IMR-90 (cell line): ENCODE results near the gene ADARB2. TPM values are rescaled to one million over a fixed set of nuclear protein-coding genes. Genes with fewer than 3 reads are reported as not detected.

Source experiments
- ATAC-seq: fragments of 200-7000 bp; cut with Tn5 transposase; 2 replicates; pipeline ENCODE4 v1.9.1; 2020; ENCODE audit warnings: low read depth, mild to moderate bottlenecking, moderate library complexity
- BruUV-seq: library from RNA; stranded (reverse); fragments of 400-500 nt; replicated peaks from 2 replicates; lab custom pipeline; 2021; lab: Mats Ljungman, UMichigan
- CTCF ChIA-PET: fragments of 300-600 bp; formaldehyde crosslinking; extraction: SDS; loops from one replicate; lab custom pipeline; 2021; ENCODE audit warnings: antibody characterized with exemption; lab: Yijun Ruan, JAX
- POLR2A ChIA-PET: fragments of 300-600 bp; sonication (Branson Sonifier 250); formaldehyde crosslinking; loops from one replicate; lab custom pipeline; 2022; ENCODE audit warnings: antibody characterized with exemption; ENCODE audit not compliant: unreplicated experiment; lab: Charles Lee
- DNase-seq: peaks from one replicate; pipeline ENCODE4 v3.0.0; 2013
- H2AFZ ChIP-seq: replicated peaks from 2 replicates; pipeline ENCODE3; 2013; ENCODE audit warnings: low read length, mild to moderate bottlenecking; ENCODE audit not compliant: poor library complexity
- H2AK5ac ChIP-seq: 2 replicates; pipeline ENCODE4 v1.6.1; 2013; ENCODE audit warnings: low read depth, low read length, inconsistent platforms
- H2AK9ac ChIP-seq: replicated peaks from 2 replicates; pipeline ENCODE3; 2013; ENCODE audit warnings: mild to moderate bottlenecking, low read depth, low read length, moderate library complexity; ENCODE audit not compliant: poor library complexity
- H2BK120ac ChIP-seq: 2 replicates; pipeline ENCODE4 v1.6.1; 2013; ENCODE audit warnings: low read depth, low read length, inconsistent platforms
- H2BK15ac ChIP-seq: 3 replicates; pipeline ENCODE4 v1.6.1; 2013; ENCODE audit warnings: low read depth, low read length, inconsistent platforms
- H2BK20ac ChIP-seq: 2 replicates; pipeline ENCODE4 v1.6.1; 2013; ENCODE audit warnings: low read depth, mild to moderate bottlenecking, inconsistent platforms, low read length, moderate library complexity
- H2BK5ac ChIP-seq: 2 replicates; pipeline ENCODE4 v1.6.1; 2013; ENCODE audit warnings: mild to moderate bottlenecking, low read depth, low read length, inconsistent platforms; ENCODE audit not compliant: poor library complexity, severe bottlenecking
- H3K14ac ChIP-seq: replicated peaks from 2 replicates; pipeline ENCODE4 v1.6.1; 2013; ENCODE audit warnings: low read depth, low read length, inconsistent platforms
- H3K18ac ChIP-seq: 2 replicates; pipeline ENCODE4 v1.6.1; 2013; ENCODE audit warnings: low read depth, low read length, control low read depth
- H3K23ac ChIP-seq: 2 replicates; pipeline ENCODE4 v1.6.1; 2013; ENCODE audit warnings: low read depth, low read length, inconsistent platforms
- H3K27ac ChIP-seq: 2 replicates; pipeline ENCODE4 v1.5.1; 2013; ENCODE audit warnings: mild to moderate bottlenecking, control low read depth, low read length; ENCODE audit not compliant: insufficient read depth
- H3K27me3 ChIP-seq: 2 replicates; pipeline ENCODE4 v1.6.1; 2013; ENCODE audit warnings: low read length; ENCODE audit not compliant: control insufficient read depth, insufficient read depth
- H3K36me3 ChIP-seq: 2 replicates; pipeline ENCODE4 v1.6.1; 2013; ENCODE audit warnings: low read length, mixed read lengths; ENCODE audit not compliant: control insufficient read depth, insufficient read depth
- H3K4ac ChIP-seq: 2 replicates; pipeline ENCODE4 v1.6.1; 2013; ENCODE audit warnings: low read depth, low read length, inconsistent platforms
- H3K4me1 ChIP-seq: 2 replicates; pipeline ENCODE4 v1.6.1; 2013; ENCODE audit warnings: low read length, mixed read lengths; ENCODE audit not compliant: control insufficient read depth, insufficient read depth
- H3K4me2 ChIP-seq: 2 replicates; pipeline ENCODE4 v1.6.1; 2013; ENCODE audit warnings: low read depth, mild to moderate bottlenecking, control low read depth, low read length, moderate library complexity
- H3K4me3 ChIP-seq: 2 replicates; pipeline ENCODE4 v1.5.1; 2013; ENCODE audit warnings: low read depth, mild to moderate bottlenecking, control low read depth, low read length, moderate library complexity; ENCODE audit not compliant: insufficient read depth
- H3K56ac ChIP-seq: 2 replicates; pipeline ENCODE4 v1.6.1; 2013; ENCODE audit warnings: low read length, inconsistent platforms; ENCODE audit not compliant: insufficient read depth; ENCODE audit errors: extremely low read depth
- H3K79me1 ChIP-seq, 2 experiments: 2 replicates each; pipeline ENCODE4 v1.6.1; 2013; ENCODE audit warnings: low read length in 2 of 2, inconsistent platforms in 1 of 2, low read depth in 1 of 2
- H3K9ac ChIP-seq: 2 replicates; pipeline ENCODE4 v1.6.1; 2013; ENCODE audit warnings: low read depth, low read length, control low read depth
- H3K9me1 ChIP-seq: 2 replicates; pipeline ENCODE4 v1.6.1; 2013; ENCODE audit warnings: low read length, inconsistent platforms; ENCODE audit not compliant: insufficient read depth
- H3K9me3 ChIP-seq: 2 replicates; pipeline ENCODE4 v1.6.1; 2013; ENCODE audit warnings: low read length; ENCODE audit not compliant: control insufficient read depth, insufficient read depth
- H4K20me1 ChIP-seq: 2 replicates; pipeline ENCODE4 v1.6.1; 2013; ENCODE audit warnings: low read length, inconsistent platforms; ENCODE audit not compliant: insufficient read depth
- H4K5ac ChIP-seq: 2 replicates; pipeline ENCODE4 v1.6.1; 2013; ENCODE audit warnings: mild to moderate bottlenecking, low read depth, low read length, control low read depth
- H4K8ac ChIP-seq, 2 experiments: 2 replicates each; pipeline ENCODE4 v1.6.1; 2013; ENCODE audit warnings: low read depth in 2 of 2, low read length in 2 of 2, control low read depth in 1 of 2, inconsistent platforms in 1 of 2
- H4K91ac ChIP-seq: 2 replicates; pipeline ENCODE4 v1.6.1; 2013; ENCODE audit warnings: low read depth, low read length, inconsistent platforms; ENCODE audit not compliant: insufficient read depth
- CEBPB ChIP-seq: IDR thresholded peaks from 2 replicates; pipeline ENCODE4 v1.6.1; 2012; ENCODE audit warnings: low read depth, low read length, improper control_type of control experiment
- CHD1 ChIP-seq: IDR thresholded peaks from 2 replicates; pipeline ENCODE4 v1.6.1; 2012; ENCODE audit warnings: low read depth, low read length, improper control_type of control experiment
- ELK1 ChIP-seq: fragments of 150-350 bp; IDR thresholded peaks from 2 replicates; pipeline ENCODE4 v1.6.1; 2016; ENCODE audit warnings: low read depth, mild to moderate bottlenecking, low read length, moderate library complexity, borderline replicate concordance
- FOS ChIP-seq: fragments of 150-350 bp; IDR thresholded peaks from 2 replicates; pipeline ENCODE4 v1.6.1; 2016; ENCODE audit warnings: low read depth, low read length
- MAFK ChIP-seq: IDR thresholded peaks from 2 replicates; pipeline ENCODE4 v1.6.1; 2012; ENCODE audit warnings: low read depth, low read length, improper control_type of control experiment
- MAZ ChIP-seq: IDR thresholded peaks from 2 replicates; pipeline ENCODE4 v1.6.1; 2012; ENCODE audit warnings: low read depth, mild to moderate bottlenecking, low read length, improper control_type of control experiment, moderate library complexity, borderline replicate concordance
- NFE2L2 ChIP-seq: fragments of 150-350 bp; IDR thresholded peaks from 2 replicates; pipeline ENCODE4 v1.6.1; 2016; ENCODE audit warnings: low read depth, mild to moderate bottlenecking, low read length
- POLR2A ChIP-seq: IDR thresholded peaks from 2 replicates; pipeline ENCODE4 v1.6.1; 2012; ENCODE audit warnings: mild to moderate bottlenecking, low read depth, low read length
- RAD21 ChIP-seq: IDR thresholded peaks from 2 replicates; pipeline ENCODE4 v1.6.1; 2012; ENCODE audit warnings: low read length, improper control_type of control experiment
- RCOR1 ChIP-seq: IDR thresholded peaks from 2 replicates; pipeline ENCODE4 v1.6.1; 2012; ENCODE audit warnings: mild to moderate bottlenecking, low read length, improper control_type of control experiment; ENCODE audit not compliant: insufficient replicate concordance
- RFX5 ChIP-seq: IDR thresholded peaks from 2 replicates; pipeline ENCODE4 v1.8.0; 2012; ENCODE audit warnings: low read depth, mild to moderate bottlenecking, low read length, moderate library complexity
- SMC3 ChIP-seq: fragments of 150-350 bp; IDR thresholded peaks from 2 replicates; pipeline ENCODE4 v1.6.1; 2016; ENCODE audit warnings: low read depth, mild to moderate bottlenecking, antibody characterized with exemption, low read length, moderate library complexity
- USF2 ChIP-seq: fragments of 150-350 bp; IDR thresholded peaks from 2 replicates; pipeline ENCODE4 v1.6.1; 2017; ENCODE audit warnings: mild to moderate bottlenecking, antibody characterized with exemption, low read length, low read depth
- WGBS, 2 experiments: methylation state at CpG; one replicate each; pipeline versions ENCODE4 v1.1.5 to v1.1.7; 2013; ENCODE audit warnings: missing lambda C conversion rate in 2 of 2; ENCODE audit not compliant: insufficient read length in 1 of 2; ENCODE audit errors: extremely low coverage in 2 of 2; 5-methylcytosine and 5-hydroxymethylcytosine counted together
- dilution Hi-C: fragments of 300-500 bp; cut with HindIII; formaldehyde crosslinking; loops from one replicate; pipeline ENCODE4 v1.14.3; 2018; ENCODE audit warnings: low sequenced_read_pairs; ENCODE audit not compliant: unreplicated experiment
- in situ Hi-C: fragments of 300-500 bp; cut with MboI; formaldehyde crosslinking; loops from 3 replicates; pipeline ENCODE4 v1.14.3; 2019; ENCODE audit warnings: low sequenced_read_pairs, inconsistent platforms, mixed read lengths
- intact Hi-C: fragments of 100-400 bp; cut with micrococcal nuclease; formaldehyde crosslinking; loops from 2 replicates; pipeline ENCODE4 v1.10.0; 2022
- polyA plus RNA-seq, 3 experiments: library from polyadenylated mRNA; depleted of rRNA; stranded (reverse); fragments of >200 nt; gene quantifications; 2 replicates each; pipeline ENCODE4 v1.2.3, GENCODE V29; 2012; ENCODE audit warnings: low replicate concordance in 1 of 3
- total RNA-seq: library from RNA; depleted of rRNA; stranded (reverse); fragments of >200 nt; gene quantifications from 2 replicates; pipeline ENCODE4 v1.2.3, GENCODE V29; 2012
- TF ChIP-seq, protein P1 (sequence below): conservative IDR thresholded peaks from 2 replicates; pipeline ENCODE4 v1.5.1; 2012; ENCODE audit warnings: mild to moderate bottlenecking, low read depth, low read length, improper control_type of control experiment

The ADARB2 gene
- total and polyA plus RNA-seq, 2 of the 4 experiments (the other 2 are of a cell fraction): not detected

DNA sequence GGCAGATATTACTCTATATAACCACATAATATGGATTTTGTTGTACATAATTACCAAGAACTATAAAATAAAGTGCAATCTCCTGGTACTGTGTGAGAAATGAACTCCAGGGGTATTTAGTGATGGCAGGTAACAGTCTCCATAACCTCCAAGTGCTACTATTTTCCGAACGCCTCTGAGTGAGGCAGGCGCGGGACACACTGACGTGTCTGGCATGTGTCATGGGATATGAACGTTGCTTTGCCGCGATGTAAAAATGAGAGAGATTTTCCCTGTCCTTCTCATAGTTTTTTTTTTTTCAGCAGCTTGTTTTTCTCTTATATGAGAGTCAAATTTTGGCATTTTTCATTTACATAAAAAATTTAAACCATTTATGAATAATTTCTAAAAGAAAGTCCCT, 3.6 kb downstream of the ADARB2 start:
- Histone ChIP-seq H3K27ac (no peak overlapping the region), H4K20me1 (no peaks in the 10 kb centered on the region), H3K9me1 (no peaks in the 10 kb centered on the region), H4K5ac (no peak overlapping the region), H3K4me1 (no peaks in the 10 kb centered on the region), H2BK5ac (no peak overlapping the region), H4K91ac (no peak overlapping the region), H3K14ac (no peak overlapping the region), H3K4ac (no peak overlapping the region), H3K4me2 (no peak overlapping the region), H2BK20ac (no peak overlapping the region), H3K18ac (no peak overlapping the region), H3K23ac (no peak overlapping the region), H2AK9ac (no peak overlapping the region), H3K27me3 (no peaks in the 10 kb centered on the region), H3K9ac (no peak overlapping the region), H3K36me3 (no peaks in the 10 kb centered on the region), H4K8ac (no peak overlapping the region), H3K56ac (no peak overlapping the region), H2AFZ (no peak overlapping the region), H3K4me3 (no peak overlapping the region), H2BK15ac (no peak overlapping the region), H3K79me1 (no peaks in the 10 kb centered on the region), H3K9me3 (peaks cover 17% of the 10 kb centered on the region; the same call in 1 of the 2 replicates), H2AK5ac (no peak overlapping the region), H2BK120ac (no peak overlapping the region)
- ChIA-PET CTCF (no interaction called here), POLR2A (no interaction called here)
- DNase-seq (no peak), ATAC-seq (no peak)
- no TSS peak for BruUV-seq
- TF ChIP-seq RAD21 (no peak), RCOR1 (no peak), POLR2A (no peak), MAZ (no peak), RFX5 (no peak), FOS (no peak), SMC3 (no peak), CHD1 (no peak), ELK1 (no peak), MAFK (no peak), NFE2L2 (no peak), USF2 (no peak), CEBPB (no peak)
- TF ChIP-seq, protein P1, sequence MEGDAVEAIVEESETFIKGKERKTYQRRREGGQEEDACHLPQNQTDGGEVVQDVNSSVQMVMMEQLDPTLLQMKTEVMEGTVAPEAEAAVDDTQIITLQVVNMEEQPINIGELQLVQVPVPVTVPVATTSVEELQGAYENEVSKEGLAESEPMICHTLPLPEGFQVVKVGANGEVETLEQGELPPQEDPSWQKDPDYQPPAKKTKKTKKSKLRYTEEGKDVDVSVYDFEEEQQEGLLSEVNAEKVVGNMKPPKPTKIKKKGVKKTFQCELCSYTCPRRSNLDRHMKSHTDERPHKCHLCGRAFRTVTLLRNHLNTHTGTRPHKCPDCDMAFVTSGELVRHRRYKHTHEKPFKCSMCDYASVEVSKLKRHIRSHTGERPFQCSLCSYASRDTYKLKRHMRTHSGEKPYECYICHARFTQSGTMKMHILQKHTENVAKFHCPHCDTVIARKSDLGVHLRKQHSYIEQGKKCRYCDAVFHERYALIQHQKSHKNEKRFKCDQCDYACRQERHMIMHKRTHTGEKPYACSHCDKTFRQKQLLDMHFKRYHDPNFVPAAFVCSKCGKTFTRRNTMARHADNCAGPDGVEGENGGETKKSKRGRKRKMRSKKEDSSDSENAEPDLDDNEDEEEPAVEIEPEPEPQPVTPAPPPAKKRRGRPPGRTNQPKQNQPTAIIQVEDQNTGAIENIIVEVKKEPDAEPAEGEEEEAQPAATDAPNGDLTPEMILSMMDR: no peak
- intact Hi-C loops: no loop called here
- dilution Hi-C loops: no loop called here
- WGBS, 2 experiments: no CpG with 5 or more reads among the region's 8 CpGs
- in situ Hi-C loops: no loop called here
